Endodermal cell (in vitro differentiated cells): ENCODE results near the gene SELENOO. TPM values are rescaled to one million over a fixed set of nuclear protein-coding genes. Genes with fewer than 3 reads are reported as not detected.

Experiments used
- DNase-seq: peaks from one replicate; pipeline ENCODE4 v3.0.0-alpha.2; 2017
- H3K27ac ChIP-seq: 2 replicates; pipeline ENCODE4 v1.5.1; 2013; ENCODE audit warnings: mild to moderate bottlenecking, low read depth, low read length, moderate library complexity
- H3K27me3 ChIP-seq: 2 replicates; pipeline ENCODE4 v1.6.1; 2013; ENCODE audit warnings: mild to moderate bottlenecking, low read length, moderate library complexity; ENCODE audit not compliant: insufficient read depth, control insufficient read depth, poor library complexity, severe bottlenecking
- H3K36me3 ChIP-seq: 2 replicates; pipeline ENCODE4 v1.7.0; 2013; ENCODE audit warnings: mild to moderate bottlenecking, low read length, moderate library complexity; ENCODE audit not compliant: control insufficient read depth, insufficient read depth
- H3K4me1 ChIP-seq: one replicate; pipeline ENCODE4 v1.7.0; 2013; ENCODE audit warnings: low read length; ENCODE audit not compliant: control insufficient read depth, insufficient read depth
- H3K4me3 ChIP-seq: 2 replicates; pipeline ENCODE4 v1.5.1; 2013; ENCODE audit warnings: mild to moderate bottlenecking, low read length, moderate library complexity
- H3K9ac ChIP-seq: 2 replicates; pipeline ENCODE4 v1.6.1; 2013; ENCODE audit warnings: mild to moderate bottlenecking, low read length, moderate library complexity; ENCODE audit not compliant: poor library complexity, severe bottlenecking; ENCODE audit errors: extremely low read depth
- H3K9me3 ChIP-seq: 2 replicates; pipeline ENCODE4 v1.6.1; 2013; ENCODE audit warnings: mild to moderate bottlenecking, low read length, moderate library complexity; ENCODE audit not compliant: control insufficient read depth
- H3K27ac Mint-ChIP-seq: 2 replicates; pipeline ENCODE4 v1.8.0; 2020; ENCODE audit warnings: mixed read lengths
- H3K27me3 Mint-ChIP-seq: 2 replicates; pipeline ENCODE4 v1.8.0; 2021; ENCODE audit warnings: mild to moderate bottlenecking, mixed read lengths; ENCODE audit not compliant: insufficient read depth
- H3K36me3 Mint-ChIP-seq: 2 replicates; pipeline ENCODE4 v1.8.0; 2020; ENCODE audit warnings: low read depth, mixed read lengths
- H3K4me1 Mint-ChIP-seq: 2 replicates; pipeline ENCODE4 v1.8.0; 2020; ENCODE audit warnings: mixed read lengths
- H3K4me3 Mint-ChIP-seq: 2 replicates; pipeline ENCODE4 v1.8.0; 2020; ENCODE audit warnings: mild to moderate bottlenecking, moderate library complexity, mixed read lengths
- H3K9me3 Mint-ChIP-seq: 2 replicates; pipeline ENCODE4 v1.8.0; 2020; ENCODE audit warnings: mild to moderate bottlenecking, mixed read lengths
- WGBS, 2 experiments: methylation state at CpG; one replicate each; pipeline versions ENCODE4 v1.1.5 to v1.1.7; 2013; ENCODE audit warnings: missing lambda C conversion rate in 2 of 2, mixed read lengths in 1 of 2; ENCODE audit not compliant: insufficient coverage in 1 of 2, insufficient read length in 1 of 2; 5-methylcytosine and 5-hydroxymethylcytosine counted together
- total RNA-seq, 2 donors: library from RNA; stranded (reverse); fragmentation: NEBNext Ultra II Directional in 1 of 2; extraction: Animal tissue kit (Norgen Biotek cat#: 25700) in 1 of 2; gene quantifications; 2 replicates in 1 of 2; 3 replicates in 1 of 2; pipeline ENCODE4 v1.2.1, GENCODE V29; 2021
- TF ChIP-seq, protein P1 (sequence below): fragments of 200-600 bp; sonication (generic); conservative IDR thresholded peaks from 2 replicates; pipeline ENCODE4 v1.5.0; 2021; ENCODE audit warnings: antibody characterized with exemption, mild to moderate bottlenecking

The SELENOO gene
- total RNA-seq, 2 donors from 2014 or later, result 22.2 to 22.9 TPM

GRCh38 chr22:50215297-50216054 lies 14.7 kb downstream of the SELENOO start:
- TF ChIP-seq, protein P1, sequence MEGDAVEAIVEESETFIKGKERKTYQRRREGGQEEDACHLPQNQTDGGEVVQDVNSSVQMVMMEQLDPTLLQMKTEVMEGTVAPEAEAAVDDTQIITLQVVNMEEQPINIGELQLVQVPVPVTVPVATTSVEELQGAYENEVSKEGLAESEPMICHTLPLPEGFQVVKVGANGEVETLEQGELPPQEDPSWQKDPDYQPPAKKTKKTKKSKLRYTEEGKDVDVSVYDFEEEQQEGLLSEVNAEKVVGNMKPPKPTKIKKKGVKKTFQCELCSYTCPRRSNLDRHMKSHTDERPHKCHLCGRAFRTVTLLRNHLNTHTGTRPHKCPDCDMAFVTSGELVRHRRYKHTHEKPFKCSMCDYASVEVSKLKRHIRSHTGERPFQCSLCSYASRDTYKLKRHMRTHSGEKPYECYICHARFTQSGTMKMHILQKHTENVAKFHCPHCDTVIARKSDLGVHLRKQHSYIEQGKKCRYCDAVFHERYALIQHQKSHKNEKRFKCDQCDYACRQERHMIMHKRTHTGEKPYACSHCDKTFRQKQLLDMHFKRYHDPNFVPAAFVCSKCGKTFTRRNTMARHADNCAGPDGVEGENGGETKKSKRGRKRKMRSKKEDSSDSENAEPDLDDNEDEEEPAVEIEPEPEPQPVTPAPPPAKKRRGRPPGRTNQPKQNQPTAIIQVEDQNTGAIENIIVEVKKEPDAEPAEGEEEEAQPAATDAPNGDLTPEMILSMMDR, result no peak
- no peak for DNase-seq
- no peak overlapping the region for H3K4me3 ChIP-seq
- H3K27ac ChIP-seq, result no peak overlapping the region
- 94 to 100% methylated on average over 2 to 13 of the region's 17 CpGs for WGBS, 2 experiments
- no peak overlapping the region for H3K9ac ChIP-seq
- H3K9me3 ChIP-seq, result peaks cover 7% of the 10 kb centered on the region
- Mint-ChIP-seq H3K9me3 (no peaks in the 10 kb centered on the region), H3K36me3 (peaks cover 73% of the 10 kb centered on the region), H3K27ac (peak overlapping the region; percentile 8), H3K4me3 (no peak overlapping the region), H3K4me1 (no peaks in the 10 kb centered on the region), H3K27me3 (no peaks in the 10 kb centered on the region)
- no peaks in the 10 kb centered on the region for H3K27me3 ChIP-seq
- H3K36me3 ChIP-seq, result peaks cover 76% of the 10 kb centered on the region
- no peaks in the 10 kb centered on the region for H3K4me1 ChIP-seq

GRCh38 chr22:50216055-50216683 lies 15.4 kb downstream of the SELENOO start:
- no peaks in the 10 kb centered on the region for H3K27me3 ChIP-seq

GRCh38 chr22:50216684-50217520 lies 16.1 kb downstream of the SELENOO start:
- Histone ChIP-seq H3K27me3 (no peaks in the 10 kb centered on the region), H3K9me3 (peaks cover 7% of the 10 kb centered on the region), H3K4me3 (no peak overlapping the region), H3K4me1 (no peaks in the 10 kb centered on the region), H3K36me3 (peaks cover 71% of the 10 kb centered on the region), H3K9ac (no peak overlapping the region), H3K27ac (no peak overlapping the region)
- Mint-ChIP-seq H3K27me3 (no peaks in the 10 kb centered on the region), H3K9me3 (no peaks in the 10 kb centered on the region), H3K4me1 (no peaks in the 10 kb centered on the region), H3K27ac (no peak overlapping the region), H3K4me3 (no peak overlapping the region), H3K36me3 (peaks cover 74% of the 10 kb centered on the region)
- TF ChIP-seq, protein P1, result no peak
- DNase-seq, result no peak
- 96 to 97% methylated on average over 38 to 57 of the region's 57 CpGs for WGBS, 2 experiments

More at GRCh38 chr22:50216055-50216683, 15.4 kb downstream of the SELENOO start:
- H3K27ac ChIP-seq, result no peak overlapping the region
- DNase-seq, result no peak
- H3K9me3 ChIP-seq, result peaks cover 7% of the 10 kb centered on the region
- Mint-ChIP-seq H3K9me3 (no peaks in the 10 kb centered on the region), H3K4me3 (no peak overlapping the region), H3K4me1 (no peaks in the 10 kb centered on the region), H3K27me3 (no peaks in the 10 kb centered on the region), H3K27ac (no peak overlapping the region), H3K36me3 (peaks cover 75% of the 10 kb centered on the region)
- WGBS, 2 experiments, result 92 to 98% methylated on average over 11 to 15 of the region's 15 CpGs
- TF ChIP-seq, protein P1, result no peak
- peaks cover 76% of the 10 kb centered on the region for H3K36me3 ChIP-seq
- H3K9ac ChIP-seq, result no peak overlapping the region
- no peaks in the 10 kb centered on the region for H3K4me1 ChIP-seq
- H3K4me3 ChIP-seq, result no peak overlapping the region
